HEK293T (cell line): ENCODE results near the gene MBD4.

Source experiments
- ARNT ChIP-seq: fragments of 450-650 bp; IDR thresholded peaks from 2 replicates; pipeline ENCODE4 v1.6.1; 2017; ENCODE audit warnings: mild to moderate bottlenecking
- ELF4 ChIP-seq: fragments of 450-650 bp; IDR thresholded peaks from 2 replicates; pipeline ENCODE4 v1.6.1; 2017; ENCODE audit warnings: antibody characterized with exemption
- FOXK2 ChIP-seq: fragments of 450-650 bp; IDR thresholded peaks from 2 replicates; pipeline ENCODE4 v1.6.1; 2016; ENCODE audit warnings: mild to moderate bottlenecking
- FOXM1 ChIP-seq: fragments of 450-650 bp; IDR thresholded peaks from 2 replicates; pipeline ENCODE4 v1.6.1; 2017; ENCODE audit warnings: mild to moderate bottlenecking, borderline replicate concordance
- HDGF ChIP-seq: fragments of 450-650 bp; IDR thresholded peaks from 2 replicates; pipeline ENCODE4 v1.6.1; 2017; ENCODE audit warnings: antibody characterized with exemption, borderline replicate concordance
- L3MBTL2 ChIP-seq: fragments of 450-650 bp; conservative IDR thresholded peaks from 2 replicates; pipeline ENCODE4 v1.6.1; 2016; ENCODE audit warnings: mild to moderate bottlenecking
- SP1 ChIP-seq: fragments of 450-650 bp; IDR thresholded peaks from 2 replicates; pipeline ENCODE4 v1.6.1; 2017
- SUZ12 ChIP-seq: fragments of 450-650 bp; IDR thresholded peaks from 2 replicates; pipeline ENCODE4 v1.6.1; 2016; ENCODE audit warnings: mild to moderate bottlenecking
- TARDBP ChIP-seq: fragments of 450-650 bp; IDR thresholded peaks from 2 replicates; pipeline ENCODE4 v1.6.1; 2016
- TF ChIP-seq, protein P1 (sequence below): fragments of 450-650 bp; IDR thresholded peaks from 2 replicates; pipeline ENCODE4 v1.6.1; 2016

DNA sequence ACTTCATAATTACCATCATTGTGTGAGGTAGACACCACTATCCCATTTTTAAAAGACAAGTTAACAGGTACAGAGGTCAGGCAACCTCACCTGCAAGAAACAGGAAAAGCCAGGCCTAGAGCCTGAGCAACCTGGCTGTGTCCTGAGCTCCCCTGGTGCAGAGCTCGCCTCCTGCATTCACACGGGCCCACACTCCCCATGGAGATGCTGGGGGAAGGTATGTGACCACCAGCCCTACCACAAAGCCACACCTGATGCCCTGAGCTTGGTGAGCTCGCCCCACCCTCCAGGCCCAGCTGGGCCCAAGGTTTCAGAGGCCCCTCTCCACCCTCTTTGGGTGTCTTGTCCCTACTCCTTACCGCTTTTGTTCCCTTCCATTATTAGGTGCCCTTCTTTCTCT, 10.1 kb downstream of the MBD4 start:
- TF ChIP-seq FOXM1 (no peak), ARNT (no peak), ELF4 (no peak), SP1 (no peak), SUZ12 (no peak), TARDBP (no peak), HDGF (no peak), L3MBTL2 (no peak), FOXK2 (no peak)
- TF ChIP-seq, protein P1, sequence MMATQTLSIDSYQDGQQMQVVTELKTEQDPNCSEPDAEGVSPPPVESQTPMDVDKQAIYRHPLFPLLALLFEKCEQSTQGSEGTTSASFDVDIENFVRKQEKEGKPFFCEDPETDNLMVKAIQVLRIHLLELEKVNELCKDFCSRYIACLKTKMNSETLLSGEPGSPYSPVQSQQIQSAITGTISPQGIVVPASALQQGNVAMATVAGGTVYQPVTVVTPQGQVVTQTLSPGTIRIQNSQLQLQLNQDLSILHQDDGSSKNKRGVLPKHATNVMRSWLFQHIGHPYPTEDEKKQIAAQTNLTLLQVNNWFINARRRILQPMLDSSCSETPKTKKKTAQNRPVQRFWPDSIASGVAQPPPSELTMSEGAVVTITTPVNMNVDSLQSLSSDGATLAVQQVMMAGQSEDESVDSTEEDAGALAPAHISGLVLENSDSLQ: no peak
